PC-9 (cell line): ENCODE data around the gene MYBBP1A. TPM values are rescaled to one million over a fixed set of nuclear protein-coding genes. Genes with fewer than 3 reads are reported as not detected.

Experiments used
- BruUV-seq: library from RNA; stranded (reverse); fragments of 400-500 nt; replicated peaks from 2 replicates; lab custom pipeline; 2021; lab: Mats Ljungman, UMichigan
- CTCF ChIA-PET: fragments of 300-600 bp; sonication (Branson Sonifier 250); formaldehyde crosslinking; loops from one replicate; lab custom pipeline; 2022; ENCODE audit warnings: antibody characterized with exemption; lab: Charles Lee
- POLR2A ChIA-PET: fragments of 300-600 bp; sonication (Branson Sonifier 250); formaldehyde crosslinking; loops from one replicate; lab custom pipeline; 2022; ENCODE audit warnings: antibody characterized with exemption; ENCODE audit not compliant: unreplicated experiment; lab: Charles Lee
- DNase-seq, 2 experiments: peaks; one replicate each; pipeline versions ENCODE4 v3.0.0 to v3.0.0-alpha.2; 2015 to 2022; ENCODE audit warnings: mixed read lengths in 1 of 2
- H2AFZ ChIP-seq: fragments of 200-600 bp; sonication (generic); 2 replicates; pipeline ENCODE4 v1.8.1; 2017; ENCODE audit warnings: antibody characterized with exemption
- H3F3A ChIP-seq: fragments of 200-600 bp; sonication (generic); 2 replicates; pipeline ENCODE4 v1.8.1; 2017; ENCODE audit warnings: antibody characterized with exemption, mild to moderate bottlenecking, low read depth; ENCODE audit not compliant: insufficient read depth
- H3K27ac ChIP-seq: fragments of 200-600 bp; sonication (generic); 2 replicates; pipeline ENCODE4 v1.6.1; 2016; ENCODE audit warnings: mixed run types
- H3K27me3 ChIP-seq: fragments of 200-600 bp; sonication (generic); 2 replicates; pipeline ENCODE4 v1.6.1; 2016; ENCODE audit warnings: low read depth, mixed run types; ENCODE audit not compliant: insufficient read depth
- H3K36me3 ChIP-seq: fragments of 200-600 bp; sonication (generic); 2 replicates; pipeline ENCODE4 v1.6.1; 2016; ENCODE audit warnings: low read depth, mixed run types
- H3K4me1 ChIP-seq: fragments of 200-600 bp; sonication (generic); replicated peaks from 2 replicates; pipeline ENCODE4 v1.6.1; 2016; ENCODE audit warnings: mixed run types; ENCODE audit not compliant: insufficient read depth
- H3K4me2 ChIP-seq: fragments of 200-600 bp; sonication (generic); 2 replicates; pipeline ENCODE4 v1.6.1; 2017; ENCODE audit warnings: mixed run types
- H3K4me3 ChIP-seq: fragments of 200-600 bp; sonication (generic); 2 replicates; pipeline ENCODE4 v1.6.1; 2016; ENCODE audit warnings: mixed run types
- H3K79me2 ChIP-seq: fragments of 200-600 bp; sonication (generic); 2 replicates; pipeline ENCODE4 v1.6.1; 2017; ENCODE audit warnings: low read depth, mixed run types
- H3K9me2 ChIP-seq: fragments of 200-600 bp; sonication (generic); 2 replicates; pipeline ENCODE4 v1.8.1; 2017; ENCODE audit warnings: mild to moderate bottlenecking; ENCODE audit not compliant: insufficient read depth
- H3K9me3 ChIP-seq: fragments of 200-600 bp; sonication (generic); 2 replicates; pipeline ENCODE4 v1.8.1; 2016; ENCODE audit warnings: low read depth; ENCODE audit not compliant: insufficient read depth
- H4K20me1 ChIP-seq: fragments of 200-600 bp; sonication (generic); 2 replicates; pipeline ENCODE4 v1.8.1; 2017; ENCODE audit not compliant: insufficient read depth
- EZH2 ChIP-seq: fragments of 200-600 bp; sonication (generic); IDR thresholded peaks from 2 replicates; pipeline ENCODE4 v1.8.0; 2017; ENCODE audit warnings: antibody characterized with exemption, low read depth
- intact Hi-C: fragments of 100-400 bp; cut with micrococcal nuclease; formaldehyde crosslinking; loops from one replicate; pipeline ENCODE4 v1.10.0; 2022; ENCODE audit not compliant: unreplicated experiment
- total RNA-seq: library from RNA; stranded (reverse); gene quantifications from 2 replicates; pipeline ENCODE4 v1.2.3, GENCODE V29; 2021
- TF ChIP-seq, protein P1 (sequence below): fragments of 200-600 bp; sonication (generic); conservative IDR thresholded peaks from 2 replicates; pipeline ENCODE4 v1.6.1; 2017; ENCODE audit warnings: mixed run types, antibody characterized with exemption, mild to moderate bottlenecking, moderate library complexity

Gene MYBBP1A
- total RNA-seq, 1 experiment from 2014 or later = 89.1 TPM

DNA sequence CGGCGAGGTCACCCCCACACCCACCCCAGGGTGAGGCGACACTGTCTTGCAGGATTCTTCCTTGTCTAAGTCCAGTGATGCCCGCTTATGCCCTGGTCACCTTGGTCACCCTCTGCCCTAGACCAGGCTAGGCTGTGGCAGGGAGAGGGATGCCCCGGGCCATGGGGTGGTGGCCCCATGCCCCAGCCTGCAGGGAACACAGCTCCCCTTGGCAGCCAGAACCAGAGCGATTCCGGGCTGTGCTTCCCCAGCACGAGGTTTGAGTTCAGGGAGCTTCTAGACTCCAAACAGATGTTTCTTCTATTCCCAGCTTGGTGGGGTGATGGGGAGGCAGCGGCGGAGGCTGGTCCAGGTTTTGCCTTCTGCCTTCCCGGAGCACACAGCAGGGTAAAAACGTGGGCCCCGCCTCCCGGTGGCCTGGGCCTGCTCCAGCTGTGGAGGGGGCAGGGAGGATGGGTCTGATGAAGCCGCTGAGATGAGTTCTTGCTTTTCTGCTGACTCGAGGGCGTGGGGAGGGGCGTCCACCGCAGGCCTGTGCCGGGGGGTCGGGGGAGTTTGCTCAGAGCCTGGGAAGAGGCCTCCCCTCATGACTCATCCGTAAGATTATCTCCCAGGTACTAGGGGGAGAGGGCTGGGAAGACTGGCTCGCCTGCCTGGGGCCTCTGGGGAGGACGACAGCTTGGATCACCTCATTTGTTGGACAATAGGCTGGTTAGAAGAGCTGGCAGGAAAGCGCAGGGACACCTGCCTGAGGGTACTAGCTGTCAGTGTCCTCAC is 44.5 kb upstream of the MYBBP1A start:
- CTCF ChIA-PET = interaction anchor here (0.5 to 0.6 kb wide), 3 partner anchors 25 to 210 kb away, joined by 4 to 7 read pairs (median 6); no protein-coding TSS in a partner anchor
- no peak overlapping the region for H3K4me3 ChIP-seq
- peak overlapping the region; percentile 37 for H3K4me2 ChIP-seq

DNA sequence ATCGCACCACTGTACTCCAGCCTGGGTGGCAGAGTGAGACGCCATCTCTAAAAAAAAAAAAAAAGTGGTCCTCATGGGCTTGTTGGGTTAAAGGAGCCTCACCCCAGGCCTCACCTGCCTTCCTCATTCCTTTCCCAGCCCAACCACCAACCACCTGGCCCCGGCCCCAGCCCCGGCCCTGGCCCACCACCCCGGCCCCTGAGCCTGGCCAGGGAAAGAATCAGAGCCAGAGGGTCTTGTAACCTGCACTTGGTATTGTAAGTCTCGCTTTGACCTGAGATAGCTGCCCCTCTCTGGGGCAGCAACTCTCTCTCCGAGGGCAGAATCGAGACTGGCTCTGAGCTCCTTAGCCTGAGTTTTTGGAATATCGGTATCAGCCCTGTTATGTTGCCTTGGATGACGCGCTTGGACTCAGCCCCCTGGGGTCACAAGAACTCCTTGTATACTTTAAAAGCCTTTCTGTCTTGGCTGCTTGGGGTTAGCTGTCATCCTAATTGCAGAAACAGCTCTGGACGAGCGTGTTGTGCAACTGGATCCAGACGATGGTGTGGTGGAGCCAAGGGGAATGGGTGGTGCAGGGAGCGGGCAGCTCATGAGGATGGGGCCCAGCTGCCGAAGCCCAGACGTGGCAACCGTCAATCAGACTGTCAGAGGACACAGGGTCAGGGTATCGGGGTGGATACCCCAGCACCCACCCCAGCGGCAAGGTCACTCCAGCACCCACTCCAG is 43.8 kb upstream of the MYBBP1A start:
- H3K4me3 ChIP-seq = no peak overlapping the region
- H3K36me3 ChIP-seq = no peaks in the 10 kb centered on the region
- no peak overlapping the region for H3K27ac ChIP-seq
- peaks cover 13% of the 10 kb centered on the region; the same call in 1 of the 2 replicates for H3F3A ChIP-seq
- H3K79me2 ChIP-seq = no peaks in the 10 kb centered on the region
- no peaks in the 10 kb centered on the region for H3K9me3 ChIP-seq
- intact Hi-C loops = no loop called here
- no peaks in the 10 kb centered on the region for H4K20me1 ChIP-seq
- peaks cover 16% of the 10 kb centered on the region for H3K4me1 ChIP-seq
- ChIA-PET POLR2A (no interaction called here), CTCF (interaction anchor here (0.6 to 1.0 kb wide), 4 partner anchors 38 to 465 kb away, joined by 4 to 9 read pairs (median 8); no protein-coding TSS in a partner anchor)
- TF ChIP-seq, protein P1, sequence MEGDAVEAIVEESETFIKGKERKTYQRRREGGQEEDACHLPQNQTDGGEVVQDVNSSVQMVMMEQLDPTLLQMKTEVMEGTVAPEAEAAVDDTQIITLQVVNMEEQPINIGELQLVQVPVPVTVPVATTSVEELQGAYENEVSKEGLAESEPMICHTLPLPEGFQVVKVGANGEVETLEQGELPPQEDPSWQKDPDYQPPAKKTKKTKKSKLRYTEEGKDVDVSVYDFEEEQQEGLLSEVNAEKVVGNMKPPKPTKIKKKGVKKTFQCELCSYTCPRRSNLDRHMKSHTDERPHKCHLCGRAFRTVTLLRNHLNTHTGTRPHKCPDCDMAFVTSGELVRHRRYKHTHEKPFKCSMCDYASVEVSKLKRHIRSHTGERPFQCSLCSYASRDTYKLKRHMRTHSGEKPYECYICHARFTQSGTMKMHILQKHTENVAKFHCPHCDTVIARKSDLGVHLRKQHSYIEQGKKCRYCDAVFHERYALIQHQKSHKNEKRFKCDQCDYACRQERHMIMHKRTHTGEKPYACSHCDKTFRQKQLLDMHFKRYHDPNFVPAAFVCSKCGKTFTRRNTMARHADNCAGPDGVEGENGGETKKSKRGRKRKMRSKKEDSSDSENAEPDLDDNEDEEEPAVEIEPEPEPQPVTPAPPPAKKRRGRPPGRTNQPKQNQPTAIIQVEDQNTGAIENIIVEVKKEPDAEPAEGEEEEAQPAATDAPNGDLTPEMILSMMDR = no peak
- no peak for TF ChIP-seq EZH2
- BruUV-seq = no TSS peak
- H3K4me2 ChIP-seq = no peak overlapping the region
- no peak for DNase-seq
- peaks cover 31% of the 10 kb centered on the region for H3K27me3 ChIP-seq
- no peak overlapping the region for H2AFZ ChIP-seq
- H3K9me2 ChIP-seq = no peaks in the 10 kb centered on the region

More for the DNA sequence above, 44.5 kb upstream of the MYBBP1A start:
- Histone ChIP-seq H3K9me3 (no peaks in the 10 kb centered on the region), H3K4me1 (peaks cover 16% of the 10 kb centered on the region), H4K20me1 (no peaks in the 10 kb centered on the region), H2AFZ (0 out of 2 replicates have a peak overlapping the region, but pooled peaks have one; percentile 5), H3K9me2 (no peaks in the 10 kb centered on the region), H3K27ac (no peak overlapping the region), H3F3A (peaks cover 13% of the 10 kb centered on the region; the same call in 1 of the 2 replicates), H3K36me3 (no peaks in the 10 kb centered on the region), H3K27me3 (peaks cover 31% of the 10 kb centered on the region), H3K79me2 (no peaks in the 10 kb centered on the region)
- no peak for TF ChIP-seq EZH2
- TF ChIP-seq, protein P1 = no peak
- DNase-seq = peak in 1 of 2 experiments; percentile 73
- no TSS peak for BruUV-seq
- POLR2A ChIA-PET = interaction anchor here (0.5 to 0.7 kb wide), 3 partner anchors 22 to 314 kb away, joined by 5 to 17 read pairs (median 8); no protein-coding TSS in a partner anchor
- intact Hi-C loops = no loop called here

DNA sequence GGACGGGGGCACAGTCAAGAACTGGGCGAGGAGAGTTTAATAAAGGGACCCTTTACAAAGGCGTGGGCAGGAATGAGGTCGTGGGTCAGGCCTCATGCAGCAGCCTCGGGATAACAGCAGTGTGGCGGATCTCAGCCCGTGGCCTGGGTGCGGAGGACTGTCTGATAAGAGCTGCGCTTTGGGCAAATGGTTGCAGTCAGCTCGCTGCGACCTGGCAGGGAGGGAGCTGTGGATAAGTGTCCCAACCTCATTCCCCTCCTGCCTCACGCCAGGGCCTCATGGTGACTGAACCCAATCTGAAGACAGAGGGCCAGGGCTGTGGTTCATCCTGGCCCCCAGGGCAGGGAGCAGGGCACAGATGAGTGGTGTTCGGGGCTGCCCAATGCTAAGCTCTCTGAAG is 42.8 kb upstream of the MYBBP1A start:
- H3F3A ChIP-seq = peaks cover 13% of the 10 kb centered on the region; the same call in 1 of the 2 replicates
- H3K36me3 ChIP-seq = no peaks in the 10 kb centered on the region
- CTCF ChIA-PET = interaction anchor here (0.7 to 1.0 kb wide), 2 partner anchors 39 to 177 kb away, joined by 8 read pairs; no protein-coding TSS in a partner anchor

More for the DNA sequence above, 42.8 kb upstream of the MYBBP1A start:
- no peaks in the 10 kb centered on the region for H3K79me2 ChIP-seq
- peaks cover 16% of the 10 kb centered on the region for H3K4me1 ChIP-seq
- DNase-seq = no peak
- no peaks in the 10 kb centered on the region for H3K9me3 ChIP-seq
- POLR2A ChIA-PET = no interaction called here
- intact Hi-C loops = no loop called here
- no TSS peak for BruUV-seq
- no peaks in the 10 kb centered on the region for H4K20me1 ChIP-seq
- H3K27ac ChIP-seq = no peak overlapping the region
- no peak overlapping the region for H2AFZ ChIP-seq
- no peak overlapping the region for H3K4me2 ChIP-seq
- H3K4me3 ChIP-seq = no peak overlapping the region
- TF ChIP-seq, protein P1 = no peak
- TF ChIP-seq EZH2 = no peak
- H3K27me3 ChIP-seq = peaks cover 32% of the 10 kb centered on the region
- H3K9me2 ChIP-seq = no peaks in the 10 kb centered on the region
